Osteoblast (primary cell): ENCODE results near the gene ADARB1. TPM values are rescaled to one million over a fixed set of nuclear protein-coding genes. Genes with fewer than 3 reads are reported as not detected.

Experiments used
- DNase-seq: peaks from one replicate; pipeline ENCODE4 v3.0.0; 2011; ENCODE audit warnings: low spot score, mixed read lengths; ENCODE audit not compliant: insufficient read length; ENCODE audit errors: missing footprints
- H2AFZ ChIP-seq: 2 replicates; pipeline ENCODE4 v1.6.0; 2011; ENCODE audit warnings: mild to moderate bottlenecking, low read length
- H3K27ac ChIP-seq: 2 replicates; pipeline ENCODE4 v1.5.1; 2011; ENCODE audit warnings: mild to moderate bottlenecking, low read depth, low read length, moderate library complexity
- H3K27me3 ChIP-seq: 2 replicates; pipeline ENCODE4 v1.6.0; 2012; ENCODE audit warnings: mild to moderate bottlenecking, control low read depth, inconsistent platforms, low read length, moderate library complexity; ENCODE audit not compliant: insufficient read depth
- H3K36me3 ChIP-seq: 2 replicates; pipeline ENCODE4 v1.5.1; 2011; ENCODE audit warnings: mild to moderate bottlenecking, low read length, control low read depth, moderate library complexity; ENCODE audit not compliant: insufficient read depth
- H3K4me1 ChIP-seq: 2 replicates; pipeline ENCODE4 v1.5.1; 2011; ENCODE audit warnings: mild to moderate bottlenecking, low read length, control low read depth, moderate library complexity; ENCODE audit not compliant: insufficient read depth
- H3K4me2 ChIP-seq: 2 replicates; pipeline ENCODE4 v1.6.0; 2011; ENCODE audit warnings: mild to moderate bottlenecking, low read length; ENCODE audit not compliant: insufficient read depth
- H3K4me3 ChIP-seq: fragments of 200-600 bp; sonication (generic); 3 replicates; pipeline ENCODE4 v1.5.1; 2012; ENCODE audit warnings: mild to moderate bottlenecking, low read length, inconsistent platforms; ENCODE audit not compliant: insufficient read depth
- H3K79me2 ChIP-seq: 2 replicates; pipeline ENCODE4 v1.6.0; 2012; ENCODE audit warnings: mild to moderate bottlenecking, low read length, control low read depth, inconsistent platforms; ENCODE audit not compliant: insufficient read depth
- H3K9me3 ChIP-seq: 2 replicates; pipeline ENCODE4 v1.5.1; 2011; ENCODE audit warnings: low read depth, low read length, control low read depth
- H4K20me1 ChIP-seq: 2 replicates; pipeline ENCODE4 v1.6.0; 2012; ENCODE audit warnings: mild to moderate bottlenecking, low read length, control low read depth; ENCODE audit not compliant: insufficient read depth
- total RNA-seq: library from RNA; depleted of rRNA; stranded (reverse); fragments of >200 nt; gene quantifications from 2 replicates; pipeline ENCODE4 v1.2.3, GENCODE V29; 2012
- TF ChIP-seq, protein P1 (sequence below): IDR thresholded peaks from 2 replicates; pipeline ENCODE4 v1.5.1; 2011; ENCODE audit warnings: mild to moderate bottlenecking, low read depth, low read length, moderate library complexity; ENCODE audit errors: extremely low read depth

Gene ADARB1
- total RNA-seq, 1 donor, result 19.5 TPM

GRCh38 chr21:45223236-45224185 lies 149.1 kb downstream of the ADARB1 start:
- peaks cover 14% of the 10 kb centered on the region for H3K27me3 ChIP-seq
- no peaks in the 10 kb centered on the region for H3K9me3 ChIP-seq
- DNase-seq, result no peak
- TF ChIP-seq, protein P1, sequence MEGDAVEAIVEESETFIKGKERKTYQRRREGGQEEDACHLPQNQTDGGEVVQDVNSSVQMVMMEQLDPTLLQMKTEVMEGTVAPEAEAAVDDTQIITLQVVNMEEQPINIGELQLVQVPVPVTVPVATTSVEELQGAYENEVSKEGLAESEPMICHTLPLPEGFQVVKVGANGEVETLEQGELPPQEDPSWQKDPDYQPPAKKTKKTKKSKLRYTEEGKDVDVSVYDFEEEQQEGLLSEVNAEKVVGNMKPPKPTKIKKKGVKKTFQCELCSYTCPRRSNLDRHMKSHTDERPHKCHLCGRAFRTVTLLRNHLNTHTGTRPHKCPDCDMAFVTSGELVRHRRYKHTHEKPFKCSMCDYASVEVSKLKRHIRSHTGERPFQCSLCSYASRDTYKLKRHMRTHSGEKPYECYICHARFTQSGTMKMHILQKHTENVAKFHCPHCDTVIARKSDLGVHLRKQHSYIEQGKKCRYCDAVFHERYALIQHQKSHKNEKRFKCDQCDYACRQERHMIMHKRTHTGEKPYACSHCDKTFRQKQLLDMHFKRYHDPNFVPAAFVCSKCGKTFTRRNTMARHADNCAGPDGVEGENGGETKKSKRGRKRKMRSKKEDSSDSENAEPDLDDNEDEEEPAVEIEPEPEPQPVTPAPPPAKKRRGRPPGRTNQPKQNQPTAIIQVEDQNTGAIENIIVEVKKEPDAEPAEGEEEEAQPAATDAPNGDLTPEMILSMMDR, result no peak
- H3K79me2 ChIP-seq, result no peaks in the 10 kb centered on the region
- no peak overlapping the region for H2AFZ ChIP-seq
- H4K20me1 ChIP-seq, result peaks cover 5% of the 10 kb centered on the region
- H3K4me2 ChIP-seq, result no peak overlapping the region
- H3K27ac ChIP-seq, result no peak overlapping the region
- H3K36me3 ChIP-seq, result no peaks in the 10 kb centered on the region
- peaks cover 24% of the 10 kb centered on the region for H3K4me1 ChIP-seq
- H3K4me3 ChIP-seq, result no peak overlapping the region

GRCh38 chr21:45224189-45224938 lies 150.0 kb downstream of the ADARB1 start:
- peak; percentile 65 for DNase-seq
- Histone ChIP-seq H4K20me1 (peaks cover 7% of the 10 kb centered on the region), H3K4me3 (no peak overlapping the region), H2AFZ (no peak overlapping the region), H3K36me3 (no peaks in the 10 kb centered on the region), H3K27me3 (peaks cover 14% of the 10 kb centered on the region), H3K79me2 (no peaks in the 10 kb centered on the region), H3K27ac (no peak overlapping the region), H3K4me1 (peaks cover 30% of the 10 kb centered on the region), H3K4me2 (no peak overlapping the region), H3K9me3 (no peaks in the 10 kb centered on the region)
- TF ChIP-seq, protein P1, result no peak

DNA sequence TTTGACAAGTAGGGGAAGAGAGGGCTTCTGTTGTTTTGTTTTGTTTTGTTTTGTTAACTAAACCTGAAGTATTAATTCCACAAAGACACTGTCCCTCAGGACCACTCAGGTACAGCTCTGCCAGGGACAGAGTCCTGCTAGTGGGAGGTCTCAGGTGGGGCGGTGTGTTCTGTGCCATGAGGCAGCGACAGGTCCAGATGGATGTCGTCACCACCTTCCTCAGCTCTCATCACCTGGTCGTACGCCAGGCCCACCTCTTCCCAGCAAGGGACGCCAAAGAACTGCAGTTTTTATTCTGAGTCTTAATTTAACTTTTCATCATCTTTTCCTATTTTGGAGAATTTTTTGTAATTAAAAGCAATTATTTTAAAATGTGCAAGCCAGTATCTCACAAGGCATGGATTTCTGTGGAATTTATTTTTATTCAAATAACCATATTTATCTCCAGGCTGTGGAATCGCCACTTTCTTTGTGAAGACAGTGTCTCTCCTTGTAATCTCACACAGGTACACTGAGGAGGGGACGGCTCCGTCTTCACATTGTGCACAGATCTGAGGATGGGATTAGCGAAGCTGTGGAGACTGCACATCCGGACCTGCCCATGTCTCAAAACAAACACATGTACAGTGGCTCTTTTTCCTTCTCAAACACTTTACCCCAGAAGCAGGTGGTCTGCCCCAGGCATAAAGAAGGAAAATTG lies 150.8 kb downstream of the ADARB1 start:
- DNase-seq, result no peak
- Histone ChIP-seq H3K27me3 (peaks cover 16% of the 10 kb centered on the region), H3K36me3 (no peaks in the 10 kb centered on the region), H3K9me3 (no peaks in the 10 kb centered on the region), H3K4me2 (no peak overlapping the region), H3K4me3 (no peak overlapping the region), H2AFZ (no peak overlapping the region), H3K4me1 (peaks cover 24% of the 10 kb centered on the region), H3K27ac (no peak overlapping the region), H3K79me2 (no peaks in the 10 kb centered on the region), H4K20me1 (peaks cover 7% of the 10 kb centered on the region)
- TF ChIP-seq, protein P1, result no peak
